Activated naive CD4-positive, alpha-beta T cell treated with anti-CD3 and anti-CD28 coated beads, Interleukin-2, amount 10 ng/mL, durations not matched to agents 7 days and 5 days (primary cell): ENCODE measurements around the gene TEF.

ENCODE experiments used
- CTCF ChIA-PET: fragments of 350-600 bp; sonication (Branson Sonifier 250); formaldehyde crosslinking; loops from one replicate; lab custom pipeline; 2021; ENCODE audit warnings: antibody characterized with exemption; lab: Charles Lee
- DNase-seq: peaks from one replicate; pipeline ENCODE4 v3.0.0-alpha.2; 2020
- H3K27ac Mint-ChIP-seq: one replicate; pipeline ENCODE4 v1.8.0; 2021; ENCODE audit warnings: mild to moderate bottlenecking, moderate library complexity, mixed read lengths
- H3K27me3 Mint-ChIP-seq: one replicate; pipeline ENCODE4 v1.8.0; 2021; ENCODE audit warnings: mild to moderate bottlenecking, mixed read lengths
- H3K36me3 Mint-ChIP-seq: one replicate; pipeline ENCODE4 v1.8.0; 2021; ENCODE audit warnings: mixed read lengths
- H3K4me1 Mint-ChIP-seq: one replicate; pipeline ENCODE4 v1.8.0; 2021; ENCODE audit warnings: mixed read lengths
- H3K4me3 Mint-ChIP-seq: one replicate; pipeline ENCODE4 v1.8.0; 2021; ENCODE audit warnings: mild to moderate bottlenecking, moderate library complexity, mixed read lengths
- H3K9me3 Mint-ChIP-seq: one replicate; pipeline ENCODE4 v1.8.0; 2021; ENCODE audit warnings: mixed read lengths

Gene TEF

GRCh38 chr22:41381329-41382097 lies at the start of gene TEF:
TEF (plus strand) TSS chr22:41381942; CDS start chr22:41382045, 103 bp downstream.
- DNase-seq, result peak; percentile 98
- Mint-ChIP-seq H3K9me3 (no peaks in the 10 kb centered on the region), H3K4me3 (peak within 1 kb of the TSS; percentile 91), H3K27ac (peak within 1 kb of the TSS; percentile 96), H3K4me1 (peaks cover 24% of the 10 kb centered on the region), H3K27me3 (peaks cover 21% of the 10 kb centered on the region), H3K36me3 (no peaks in the 10 kb centered on the region)
- CTCF ChIA-PET, result interaction anchor here (1.5 kb wide), 1 partner anchor 24 kb away, joined by 3 read pairs; no protein-coding TSS in a partner anchor

GRCh38 chr22:41332217-41332939 lies 49.4 kb upstream of the TEF start:
- no peak for DNase-seq
- CTCF ChIA-PET, result no interaction called here
- Mint-ChIP-seq H3K4me3 (no peak overlapping the region), H3K4me1 (peaks cover 15% of the 10 kb centered on the region), H3K27ac (peak overlapping the region; percentile 65), H3K27me3 (no peaks in the 10 kb centered on the region), H3K36me3 (peaks cover 27% of the 10 kb centered on the region), H3K9me3 (no peaks in the 10 kb centered on the region)

GRCh38 chr22:41333806-41334205 lies 47.9 kb upstream of the TEF start:
- no peaks in the 10 kb centered on the region for H3K27me3 Mint-ChIP-seq
- DNase-seq, result no peak
- CTCF ChIA-PET, result no interaction called here
- peaks cover 27% of the 10 kb centered on the region for H3K36me3 Mint-ChIP-seq
- H3K4me3 Mint-ChIP-seq, result no peak overlapping the region
- H3K9me3 Mint-ChIP-seq, result no peaks in the 10 kb centered on the region
- no peak overlapping the region for H3K27ac Mint-ChIP-seq
- H3K4me1 Mint-ChIP-seq, result peaks cover 15% of the 10 kb centered on the region

- H3K36me3 Mint-ChIP-seq, result peaks cover 30% of the 10 kb centered on the region
- H3K27me3 Mint-ChIP-seq, result no peaks in the 10 kb centered on the region
- H3K9me3 Mint-ChIP-seq, result no peaks in the 10 kb centered on the region
- peaks cover 15% of the 10 kb centered on the region for H3K4me1 Mint-ChIP-seq
- no peak overlapping the region for H3K4me3 Mint-ChIP-seq
- H3K27ac Mint-ChIP-seq, result no peak overlapping the region
- CTCF ChIA-PET, result no interaction called here
- no peak for DNase-seq
These were observed 47.5 kb upstream of the TEF start for GRCh38 chr22:41334215-41334614.

- no peaks in the 10 kb centered on the region for H3K27me3 Mint-ChIP-seq
- H3K4me3 Mint-ChIP-seq, result no peak overlapping the region
- H3K27ac Mint-ChIP-seq, result no peak overlapping the region
- peaks cover 15% of the 10 kb centered on the region for H3K4me1 Mint-ChIP-seq
- peaks cover 29% of the 10 kb centered on the region for H3K36me3 Mint-ChIP-seq
- H3K9me3 Mint-ChIP-seq, result no peaks in the 10 kb centered on the region
- CTCF ChIA-PET, result interaction anchor here (1.4 kb wide), 1 partner anchor 10 kb away, joined by 4 read pairs; no protein-coding TSS in a partner anchor
- no peak for DNase-seq
These were observed 46.6 kb upstream of the TEF start for GRCh38 chr22:41334951-41335635.

GRCh38 chr22:41338614-41339212 lies 43.0 kb upstream of the TEF start:
- H3K27me3 Mint-ChIP-seq, result no peaks in the 10 kb centered on the region
- DNase-seq, result no peak
- CTCF ChIA-PET, result no interaction called here
- H3K4me3 Mint-ChIP-seq, result no peak overlapping the region
- H3K9me3 Mint-ChIP-seq, result no peaks in the 10 kb centered on the region
- H3K4me1 Mint-ChIP-seq, result peaks cover 20% of the 10 kb centered on the region
- H3K36me3 Mint-ChIP-seq, result peaks cover 14% of the 10 kb centered on the region
- no peak overlapping the region for H3K27ac Mint-ChIP-seq

- H3K27me3 Mint-ChIP-seq, result no peaks in the 10 kb centered on the region
- CTCF ChIA-PET, result no interaction called here
- no peak overlapping the region for H3K27ac Mint-ChIP-seq
- DNase-seq, result no peak
- peaks cover 20% of the 10 kb centered on the region for H3K4me1 Mint-ChIP-seq
- H3K9me3 Mint-ChIP-seq, result no peaks in the 10 kb centered on the region
- peaks cover 16% of the 10 kb centered on the region for H3K36me3 Mint-ChIP-seq
- no peak overlapping the region for H3K4me3 Mint-ChIP-seq
These were observed 41.9 kb upstream of the TEF start for GRCh38 chr22:41339823-41340222.

GRCh38 chr22:41340357-41340756 lies 41.4 kb upstream of the TEF start:
- H3K4me1 Mint-ChIP-seq, result peaks cover 18% of the 10 kb centered on the region
- H3K27me3 Mint-ChIP-seq, result no peaks in the 10 kb centered on the region
- no peaks in the 10 kb centered on the region for H3K9me3 Mint-ChIP-seq
- H3K27ac Mint-ChIP-seq, result no peak overlapping the region
- H3K36me3 Mint-ChIP-seq, result peaks cover 17% of the 10 kb centered on the region
- no peak for DNase-seq
- CTCF ChIA-PET, result no interaction called here
- no peak overlapping the region for H3K4me3 Mint-ChIP-seq

- no peak for DNase-seq
- H3K4me3 Mint-ChIP-seq, result no peak overlapping the region
- H3K27me3 Mint-ChIP-seq, result no peaks in the 10 kb centered on the region
- CTCF ChIA-PET, result no interaction called here
- H3K36me3 Mint-ChIP-seq, result peaks cover 13% of the 10 kb centered on the region
- peaks cover 13% of the 10 kb centered on the region for H3K4me1 Mint-ChIP-seq
- H3K27ac Mint-ChIP-seq, result no peak overlapping the region
- H3K9me3 Mint-ChIP-seq, result no peaks in the 10 kb centered on the region
These were observed 40.7 kb upstream of the TEF start for GRCh38 chr22:41341012-41341411.

- DNase-seq, result no peak
- Mint-ChIP-seq H3K4me3 (no peak overlapping the region), H3K27ac (no peak overlapping the region), H3K4me1 (peaks cover 9% of the 10 kb centered on the region), H3K9me3 (no peaks in the 10 kb centered on the region), H3K27me3 (no peaks in the 10 kb centered on the region), H3K36me3 (peaks cover 16% of the 10 kb centered on the region)
- CTCF ChIA-PET, result no interaction called here
These were observed 39.8 kb upstream of the TEF start for GRCh38 chr22:41341990-41342389.

- Mint-ChIP-seq H3K9me3 (no peaks in the 10 kb centered on the region), H3K36me3 (peaks cover 16% of the 10 kb centered on the region), H3K27me3 (no peaks in the 10 kb centered on the region), H3K4me3 (no peak overlapping the region), H3K27ac (no peak overlapping the region), H3K4me1 (peaks cover 5% of the 10 kb centered on the region)
- DNase-seq, result no peak
- CTCF ChIA-PET, result interaction anchor here (0.8 kb wide), 1 partner anchor 22 kb away, joined by 3 read pairs; no protein-coding TSS in a partner anchor
These were observed 38.4 kb upstream of the TEF start for GRCh38 chr22:41343300-41343699.

GRCh38 chr22:41343717-41344116 lies 38.0 kb upstream of the TEF start:
- CTCF ChIA-PET, result interaction anchor here (0.8 kb wide), 1 partner anchor 22 kb away, joined by 3 read pairs; no protein-coding TSS in a partner anchor
- Mint-ChIP-seq H3K27ac (no peak overlapping the region), H3K27me3 (no peaks in the 10 kb centered on the region), H3K36me3 (peaks cover 16% of the 10 kb centered on the region), H3K9me3 (no peaks in the 10 kb centered on the region), H3K4me1 (peaks cover 5% of the 10 kb centered on the region), H3K4me3 (no peak overlapping the region)
- no peak for DNase-seq

- peaks cover 15% of the 10 kb centered on the region for H3K36me3 Mint-ChIP-seq
- CTCF ChIA-PET, result interaction anchor here (1.2 kb wide), 1 partner anchor 8 kb away, joined by 4 read pairs; no protein-coding TSS in a partner anchor
- no peak overlapping the region for H3K4me3 Mint-ChIP-seq
- peak overlapping the region; percentile 19 for H3K27ac Mint-ChIP-seq
- H3K9me3 Mint-ChIP-seq, result no peaks in the 10 kb centered on the region
- DNase-seq, result no peak
- H3K4me1 Mint-ChIP-seq, result peaks cover 5% of the 10 kb centered on the region
- H3K27me3 Mint-ChIP-seq, result no peaks in the 10 kb centered on the region
These were observed 37.5 kb upstream of the TEF start for GRCh38 chr22:41344189-41344788.
